ENCODE data around the gene SAMD9. TPM values are rescaled to one million over a fixed set of nuclear protein-coding genes. Genes with fewer than 3 reads are reported as not detected.
A peak's percentile ranks its signal among the peaks of the same experiment; 100 is the strongest.

SAMD9 gene
- total RNA-seq, 1 donor from 2014 or later, result 1.7 TPM

DNA sequence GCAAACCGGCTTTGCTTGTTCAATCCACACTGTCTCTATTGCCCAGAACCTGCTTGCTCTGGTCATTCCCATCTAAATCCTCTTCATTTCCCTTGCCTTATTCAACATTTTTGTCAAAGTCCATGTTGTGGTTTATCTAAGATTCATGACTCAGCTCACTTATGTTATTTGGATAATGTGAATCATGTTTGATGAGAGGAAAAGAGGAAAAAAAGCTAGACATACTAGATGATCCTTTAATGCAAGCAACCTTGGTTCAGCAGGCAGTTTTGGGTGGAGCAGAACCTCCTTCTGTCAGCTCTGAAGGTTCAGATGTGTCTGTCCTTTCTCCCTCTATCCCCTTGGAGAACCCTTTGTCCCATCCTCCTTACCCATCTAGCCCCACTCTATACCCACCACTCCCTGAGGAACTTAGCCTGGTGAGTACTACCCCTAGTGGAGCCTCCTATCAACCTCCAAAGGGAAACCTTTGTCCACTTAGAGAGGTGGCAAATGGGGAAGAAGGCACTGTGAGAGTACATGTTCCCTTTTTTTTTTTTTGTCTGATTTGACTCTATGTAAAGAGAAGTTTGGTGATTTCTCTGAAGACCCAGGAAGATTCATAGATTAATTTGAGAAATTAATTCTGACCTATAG, 32.5 kb upstream of the SAMD9 start:
- DNase-seq (ENCODE audit: low read depth), result no peak
- TF ChIP-seq, protein P1, sequence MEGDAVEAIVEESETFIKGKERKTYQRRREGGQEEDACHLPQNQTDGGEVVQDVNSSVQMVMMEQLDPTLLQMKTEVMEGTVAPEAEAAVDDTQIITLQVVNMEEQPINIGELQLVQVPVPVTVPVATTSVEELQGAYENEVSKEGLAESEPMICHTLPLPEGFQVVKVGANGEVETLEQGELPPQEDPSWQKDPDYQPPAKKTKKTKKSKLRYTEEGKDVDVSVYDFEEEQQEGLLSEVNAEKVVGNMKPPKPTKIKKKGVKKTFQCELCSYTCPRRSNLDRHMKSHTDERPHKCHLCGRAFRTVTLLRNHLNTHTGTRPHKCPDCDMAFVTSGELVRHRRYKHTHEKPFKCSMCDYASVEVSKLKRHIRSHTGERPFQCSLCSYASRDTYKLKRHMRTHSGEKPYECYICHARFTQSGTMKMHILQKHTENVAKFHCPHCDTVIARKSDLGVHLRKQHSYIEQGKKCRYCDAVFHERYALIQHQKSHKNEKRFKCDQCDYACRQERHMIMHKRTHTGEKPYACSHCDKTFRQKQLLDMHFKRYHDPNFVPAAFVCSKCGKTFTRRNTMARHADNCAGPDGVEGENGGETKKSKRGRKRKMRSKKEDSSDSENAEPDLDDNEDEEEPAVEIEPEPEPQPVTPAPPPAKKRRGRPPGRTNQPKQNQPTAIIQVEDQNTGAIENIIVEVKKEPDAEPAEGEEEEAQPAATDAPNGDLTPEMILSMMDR (conservative IDR thresholded peaks at IDR 0.05; ENCODE audit: low read depth, low read length), result no peak
- H3K4me3 ChIP-seq (ENCODE audit: low read depth, low read length), result no peak overlapping the region

DNA sequence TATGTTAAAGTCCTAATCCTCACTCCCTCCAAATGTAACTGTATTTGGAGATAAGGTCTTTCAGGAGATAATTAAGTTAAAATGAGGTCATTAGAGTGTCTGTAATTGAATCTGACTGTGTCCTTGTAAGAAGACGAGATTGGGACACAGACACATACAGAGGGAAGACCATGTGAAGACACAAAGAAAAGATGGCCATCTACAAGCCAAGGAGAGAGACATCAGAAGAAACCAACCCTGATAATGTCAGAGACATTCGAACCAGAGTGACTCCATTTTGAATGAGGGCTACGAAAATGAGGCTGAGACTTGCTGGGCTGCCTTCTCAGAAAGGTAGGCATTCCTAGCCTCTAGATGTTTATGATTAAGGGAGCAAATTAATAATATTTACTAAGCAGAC, 30.9 kb upstream of the SAMD9 start:
- TF ChIP-seq, protein P1 (conservative IDR thresholded peaks at IDR 0.05; ENCODE audit: low read depth, low read length), result no peak
- DNase-seq (ENCODE audit: low read depth), result no peak
- H3K4me3 ChIP-seq (ENCODE audit: low read depth, low read length), result no peak overlapping the region

DNA sequence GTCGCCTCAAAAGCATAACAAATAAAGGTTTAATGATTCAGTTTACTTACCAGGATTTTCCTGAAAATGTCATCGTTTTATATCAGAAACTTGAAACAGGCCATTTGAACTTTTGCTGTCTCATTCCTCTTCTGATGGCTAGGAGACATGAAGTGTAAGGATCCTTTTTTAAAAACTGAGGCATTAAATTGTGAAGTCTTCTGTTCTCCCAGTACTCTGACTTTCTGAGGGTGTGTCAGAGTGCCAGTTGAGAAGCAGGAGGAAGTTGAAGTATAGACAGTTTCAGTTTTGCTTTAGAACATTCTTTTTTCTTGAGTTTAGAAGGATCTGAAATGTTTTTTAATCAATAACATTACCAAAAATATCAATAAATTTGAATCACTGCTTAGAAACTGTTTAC, 30.4 kb upstream of the SAMD9 start, which contains the start of gene SAMD9L:
SAMD9L (minus strand) TSS at position 242 of the 400 bp plus-strand sequence. CDS start 12,414 bp downstream, outside the sequence.
- H3K4me3 ChIP-seq (ENCODE audit: low read depth, low read length), result peak within 1 kb of the TSS; percentile 54
- no peak for DNase-seq (ENCODE audit: low read depth)
- TF ChIP-seq, protein P1 (conservative IDR thresholded peaks at IDR 0.05; ENCODE audit: low read depth, low read length), result no peak

DNA sequence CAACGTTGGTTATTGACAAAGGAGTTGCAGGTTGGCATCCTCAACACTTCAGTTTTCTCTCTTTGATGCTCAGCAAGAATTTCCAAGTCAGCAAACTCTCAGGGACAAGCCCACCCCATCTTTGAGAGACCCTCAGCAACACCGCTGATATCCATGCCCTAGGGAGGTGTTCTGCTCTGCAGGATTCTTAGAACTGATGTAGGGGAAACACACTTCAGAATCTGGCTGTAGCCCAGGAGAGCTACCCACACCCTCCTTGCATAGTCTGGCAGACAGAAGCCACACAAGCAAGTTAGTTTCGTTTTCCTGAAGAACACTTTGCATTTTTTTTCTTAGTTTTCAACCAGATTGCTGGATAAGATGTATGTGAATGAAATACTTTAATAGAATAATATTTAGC, 29.6 kb upstream of the SAMD9 start:
- peak overlapping the region; percentile 54 for H3K4me3 ChIP-seq (ENCODE audit: low read depth, low read length)
- TF ChIP-seq, protein P1 (conservative IDR thresholded peaks at IDR 0.05; ENCODE audit: low read depth, low read length), result no peak
- DNase-seq (ENCODE audit: low read depth), result peak; percentile 12

DNA sequence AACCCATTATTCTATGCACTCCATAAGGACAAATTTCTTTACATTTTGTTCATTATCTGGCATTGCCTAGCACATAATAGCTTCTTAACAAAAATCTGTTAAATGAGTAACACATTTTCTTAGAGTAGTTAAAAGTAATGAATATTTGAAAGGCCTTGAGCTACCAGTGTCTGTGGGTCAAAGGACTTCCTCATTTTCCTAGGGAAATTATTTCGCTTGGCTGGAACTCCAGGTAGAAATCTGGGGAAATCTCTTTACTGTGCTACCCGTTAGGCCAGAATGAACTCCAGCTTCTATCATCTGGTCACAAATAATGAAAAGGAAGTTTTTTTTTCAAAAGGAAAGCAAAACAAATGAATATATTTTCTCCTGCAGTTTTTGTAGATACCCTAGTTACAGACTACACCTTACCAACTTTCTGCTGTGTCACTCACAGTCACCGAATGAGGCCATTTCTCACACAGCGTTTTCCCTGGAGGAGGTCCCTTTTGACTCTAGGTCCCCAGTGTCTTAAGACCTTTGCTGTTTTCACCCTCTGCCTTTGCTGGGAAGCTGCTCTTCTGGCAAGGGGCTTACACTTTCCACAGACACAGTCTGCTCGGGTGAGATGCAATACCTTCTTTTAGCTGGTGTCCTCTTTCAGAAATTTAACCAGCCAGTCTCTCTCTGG, 28.8 kb upstream of the SAMD9 start:
- peak overlapping the region; percentile 54 for H3K4me3 ChIP-seq (ENCODE audit: low read depth, low read length)
- TF ChIP-seq, protein P1 (conservative IDR thresholded peaks at IDR 0.05; ENCODE audit: low read depth, low read length), result no peak
- no peak for DNase-seq (ENCODE audit: low read depth)

DNA sequence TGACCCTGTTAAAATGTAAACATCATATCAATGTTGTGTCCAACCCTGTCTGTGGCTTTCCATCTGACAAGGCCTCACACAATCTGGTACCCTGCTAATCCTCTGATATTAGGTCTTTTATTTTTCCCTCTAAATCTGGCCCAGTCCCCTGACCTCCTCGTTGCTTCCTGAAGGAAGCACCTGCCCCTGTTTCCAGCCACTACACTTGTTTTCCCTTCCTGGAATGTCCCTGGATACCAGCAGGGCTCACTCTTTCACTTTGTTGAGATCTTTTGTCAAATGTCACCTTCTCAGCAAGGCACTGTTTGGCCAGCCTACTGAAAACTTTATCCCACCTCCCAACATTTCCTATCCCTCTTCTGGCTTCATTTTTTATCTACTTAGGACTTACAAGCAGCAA, 28.3 kb upstream of the SAMD9 start:
- TF ChIP-seq, protein P1 (conservative IDR thresholded peaks at IDR 0.05; ENCODE audit: low read depth, low read length), result no peak
- no peak for DNase-seq (ENCODE audit: low read depth)
- no peak overlapping the region for H3K4me3 ChIP-seq (ENCODE audit: low read depth, low read length)

Measured in epithelial cell of proximal tubule (primary cell).